Embryonic facial prominence (tissue), 1 donor: ENCODE results near the gene HSD17B3.
"Not testable (repeated sequence)": the region's sequence is repeated elsewhere in the genome, so short reads cannot be mapped to it uniquely, and the experiment has no call there.

Experiments used
- DNase-seq: peaks from one replicate; pipeline ENCODE4 v3.0.0-alpha.2; 2016; ENCODE audit errors: extremely low spot score

Gene HSD17B3

DNA sequence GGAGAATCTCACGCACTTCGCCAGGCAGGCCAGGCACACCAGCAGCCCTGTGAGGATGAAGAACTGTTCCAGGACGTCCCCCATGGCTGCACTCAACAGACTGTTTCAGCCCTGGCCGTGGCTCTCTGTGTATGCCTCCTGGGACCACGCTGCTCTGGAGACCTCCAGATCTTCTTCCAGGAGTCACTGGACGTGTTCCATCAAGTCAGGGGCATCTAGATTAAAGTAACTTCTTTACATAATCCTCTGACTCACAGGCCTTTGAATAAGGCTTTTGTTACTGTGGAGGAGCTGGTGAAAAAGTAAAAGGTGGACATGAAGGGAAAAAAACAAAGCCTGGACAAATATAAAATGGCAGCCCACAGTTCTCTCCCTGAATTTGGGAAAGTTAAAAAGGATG lies at the start of gene HSD17B3:
TSS of gene HSD17B3 (minus strand) at position 156 of the 400 bp plus-strand sequence. CDS start at position 84, 72 bp downstream.
- no peak for DNase-seq

DNA sequence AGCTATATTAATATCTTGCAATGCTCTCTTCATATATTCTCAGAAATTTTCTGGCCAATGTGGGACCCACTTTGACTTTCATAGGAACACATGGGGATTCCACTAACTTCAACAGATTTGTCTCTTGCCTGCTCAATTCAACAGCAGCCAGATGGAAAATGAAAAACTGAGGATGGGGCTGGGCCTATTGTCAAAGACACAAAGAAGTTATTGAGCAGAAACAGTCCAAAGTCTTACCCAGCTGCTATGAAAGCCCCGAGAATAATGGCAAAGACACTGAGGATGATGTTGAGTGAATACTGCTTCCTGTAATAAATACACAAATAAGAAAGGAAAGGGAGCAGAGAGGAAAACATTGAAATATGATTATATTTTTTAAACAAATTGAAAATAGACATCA lies 48.9 kb upstream of the HSD17B3 start:
- DNase-seq: no peak

DNA sequence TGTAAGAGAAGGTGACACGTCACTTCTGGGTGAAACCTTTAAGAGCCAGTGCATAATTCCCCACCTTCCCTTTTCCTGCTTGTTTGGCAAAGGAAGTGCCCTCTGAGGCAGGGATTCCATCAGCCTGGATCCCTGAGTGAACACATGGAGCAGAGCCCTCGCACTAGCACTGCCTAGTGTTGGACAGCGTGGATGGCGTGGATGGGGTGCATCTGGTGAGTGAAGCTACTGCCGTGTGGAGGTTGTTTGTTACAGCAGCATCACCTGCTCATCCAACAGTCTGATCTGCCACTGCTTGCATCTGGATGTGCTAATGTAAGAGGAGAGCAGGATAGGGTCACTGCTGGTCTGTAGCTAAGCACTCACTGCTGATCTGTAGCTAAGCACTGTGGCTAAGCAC lies 46.3 kb upstream of the HSD17B3 start:
- no peak for DNase-seq

DNA sequence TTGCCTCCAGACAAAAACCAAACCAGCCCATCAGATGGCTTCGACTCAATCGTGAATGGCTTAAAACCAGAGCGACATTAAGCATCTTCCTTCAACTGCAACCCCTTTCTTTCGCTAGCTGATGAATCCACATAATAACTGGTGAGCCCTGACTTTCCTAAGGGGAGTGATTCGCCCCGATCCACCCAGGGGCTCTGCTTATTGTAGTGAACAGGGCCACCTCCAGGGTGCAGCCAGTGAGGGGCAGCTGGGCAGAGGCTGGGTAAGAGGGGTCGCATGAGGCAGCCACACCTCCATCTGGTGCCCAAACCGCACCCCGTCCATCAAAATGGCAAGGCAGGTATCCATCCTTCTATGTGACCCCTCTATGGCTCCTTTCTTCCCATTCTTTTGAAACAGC lies 43.6 kb upstream of the HSD17B3 start:
- DNase-seq: no peak

DNA sequence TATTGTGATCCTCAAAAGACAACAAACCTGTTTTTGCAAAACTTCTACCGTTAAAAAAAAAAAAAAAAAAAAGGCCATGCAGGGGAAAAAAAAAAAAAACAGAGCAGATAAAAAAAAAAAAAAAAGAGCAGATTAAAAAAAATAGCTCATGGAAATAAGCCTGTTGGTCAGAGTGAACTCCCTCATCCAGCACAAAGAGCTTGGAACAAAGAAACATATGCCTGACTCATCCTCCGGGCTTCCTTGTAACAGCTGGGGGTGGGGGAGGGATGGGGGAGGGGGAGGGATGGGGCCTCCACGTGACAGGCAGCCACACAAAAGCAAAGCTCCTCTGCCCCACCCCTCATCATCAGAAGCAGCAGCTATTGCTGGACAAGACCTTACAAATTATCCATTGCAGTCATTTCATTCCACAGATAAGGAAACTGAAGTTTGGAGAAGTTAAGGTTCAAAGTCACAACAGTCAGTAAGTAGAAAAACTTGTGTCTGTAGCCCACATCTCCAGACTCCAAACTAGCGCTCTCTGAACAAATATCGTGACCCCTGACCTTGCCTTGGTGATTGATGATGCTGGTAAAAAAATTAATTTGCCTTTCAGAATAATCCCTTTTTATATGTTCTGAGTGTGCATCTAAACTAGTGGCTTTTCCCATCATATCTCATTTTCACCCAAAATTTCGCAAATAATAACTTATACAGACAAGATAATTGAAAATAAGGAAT lies 42.6 kb upstream of the HSD17B3 start:
- no peak for DNase-seq

DNA sequence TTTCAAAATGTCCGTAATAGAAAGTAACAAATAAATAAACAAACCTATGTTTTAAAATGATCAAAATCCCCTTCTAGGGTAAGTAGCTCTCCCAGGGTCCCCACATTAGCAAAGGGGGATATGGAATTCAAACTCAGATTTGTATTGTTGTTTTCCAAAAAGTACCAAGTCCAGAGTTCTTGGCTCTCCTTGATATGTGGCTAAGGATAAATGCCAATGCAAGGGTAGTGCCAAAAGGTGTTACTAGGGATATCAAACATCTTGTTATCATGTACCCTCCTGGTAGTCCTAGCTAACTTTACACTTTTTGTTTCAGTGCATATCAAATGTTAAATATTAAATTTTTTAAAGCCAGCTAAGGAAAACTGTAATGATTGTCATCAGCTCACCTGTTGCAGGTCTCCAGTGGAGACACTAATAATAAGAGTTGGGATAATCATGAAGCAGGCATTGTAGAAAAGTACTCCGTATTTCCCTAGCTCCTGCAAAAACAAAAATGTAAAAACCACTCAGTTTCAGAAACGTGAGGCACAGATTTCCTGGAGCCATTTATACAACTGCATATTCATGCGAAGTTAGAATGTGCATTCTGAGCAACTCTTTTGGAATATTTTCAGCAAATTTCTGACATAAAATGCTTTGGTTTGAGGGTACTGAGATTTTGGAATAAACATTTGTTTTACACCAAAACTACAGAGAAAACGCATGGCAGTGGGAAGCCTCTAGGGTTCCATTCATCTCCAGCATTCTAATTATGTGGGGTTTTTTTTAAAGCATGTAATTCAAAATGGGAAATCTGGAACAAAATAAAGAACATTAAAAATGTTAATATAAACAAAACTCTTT lies 41.8 kb upstream of the HSD17B3 start:
- no peak for DNase-seq

DNA sequence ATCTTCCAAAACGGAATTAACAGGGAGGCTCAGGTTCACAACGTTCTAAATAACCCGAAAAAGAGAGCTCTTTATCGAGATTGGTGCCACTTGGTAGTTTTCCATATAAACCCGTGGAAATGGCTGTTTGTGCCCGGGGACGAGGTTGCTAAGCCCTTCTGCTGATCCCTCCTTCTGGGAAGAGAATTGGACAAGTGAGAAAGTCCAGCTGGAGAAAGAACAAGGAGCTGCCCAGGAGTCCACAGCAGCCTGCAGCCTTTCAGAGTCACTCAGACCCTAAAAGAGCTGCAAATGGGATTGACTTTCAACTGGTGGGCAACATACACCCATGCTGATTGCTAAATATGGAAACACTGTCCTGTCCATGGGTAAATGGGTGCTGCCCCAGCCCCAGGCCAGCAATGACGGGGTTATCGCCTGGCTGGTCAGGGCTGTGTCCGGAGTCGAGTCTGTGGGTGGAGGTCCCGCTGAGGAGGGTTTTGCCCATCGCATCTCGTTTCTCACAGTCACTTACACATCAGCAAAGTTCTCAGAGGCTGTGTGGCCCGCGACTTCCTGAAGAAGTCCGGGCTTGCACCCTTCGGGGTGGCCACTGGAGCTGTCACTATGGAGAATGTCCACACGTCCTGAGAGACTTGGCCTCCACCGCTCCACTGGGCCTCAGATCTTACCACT lies 40.7 kb upstream of the HSD17B3 start:
- DNase-seq: no peak

DNA sequence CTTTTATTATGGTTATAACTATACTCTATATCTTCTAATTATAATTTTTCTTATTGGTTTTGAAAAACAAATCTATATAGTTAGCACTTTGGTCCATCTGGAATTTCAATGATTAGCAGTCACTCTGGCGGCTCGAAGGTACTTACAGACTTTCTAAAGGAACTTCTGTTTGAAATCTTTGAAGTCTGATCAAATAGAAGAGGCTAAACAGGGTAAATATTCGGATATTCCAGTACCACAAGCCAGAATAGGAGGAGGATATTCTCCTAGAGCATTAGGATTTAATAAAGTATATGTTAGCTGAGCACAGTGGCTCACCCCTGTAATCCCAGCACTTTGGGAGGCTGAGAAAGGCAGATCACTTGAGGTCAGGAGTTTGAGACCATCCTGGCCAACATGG lies 38.7 kb upstream of the HSD17B3 start:
- DNase-seq: no peak

DNA sequence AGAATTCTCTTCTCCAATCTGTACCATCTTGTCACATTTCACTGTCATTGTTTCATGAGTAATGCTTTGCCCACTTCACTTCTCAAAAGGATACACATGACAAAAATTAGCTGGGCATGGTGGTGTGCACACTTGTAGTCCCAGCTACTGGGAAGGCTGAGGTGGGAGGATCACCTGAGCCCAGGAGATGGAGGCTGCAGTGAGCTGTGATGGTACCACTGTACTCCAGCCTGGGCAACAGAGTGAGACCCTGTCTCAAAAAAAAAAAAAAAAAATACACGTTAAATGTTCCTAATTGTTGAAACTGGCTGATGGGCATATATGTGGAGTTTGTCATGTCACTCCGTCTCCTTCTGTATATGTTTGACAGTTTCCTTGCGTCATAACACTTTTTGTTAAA lies 36.3 kb upstream of the HSD17B3 start:
- DNase-seq: no peak

DNA sequence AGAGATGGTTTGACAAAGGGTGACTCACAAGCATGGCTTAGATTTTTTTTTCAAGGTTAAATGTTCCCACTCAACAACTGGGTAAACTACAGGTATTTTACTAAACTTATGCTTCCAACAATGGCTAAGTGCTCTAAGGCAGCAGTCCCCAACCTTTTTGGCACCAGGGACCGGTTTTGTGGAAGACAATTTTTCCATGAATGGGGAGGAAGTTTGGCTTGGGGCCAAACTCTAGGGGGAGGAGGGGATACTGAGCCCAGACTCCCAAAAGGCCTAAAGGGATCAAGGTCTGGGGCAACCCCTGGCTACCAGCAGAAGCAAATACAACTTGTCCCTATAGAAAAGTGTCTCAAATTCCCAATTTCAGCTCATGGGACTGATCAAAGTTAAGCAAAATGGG lies 32.0 kb upstream of the HSD17B3 start:
- DNase-seq: no peak

DNA sequence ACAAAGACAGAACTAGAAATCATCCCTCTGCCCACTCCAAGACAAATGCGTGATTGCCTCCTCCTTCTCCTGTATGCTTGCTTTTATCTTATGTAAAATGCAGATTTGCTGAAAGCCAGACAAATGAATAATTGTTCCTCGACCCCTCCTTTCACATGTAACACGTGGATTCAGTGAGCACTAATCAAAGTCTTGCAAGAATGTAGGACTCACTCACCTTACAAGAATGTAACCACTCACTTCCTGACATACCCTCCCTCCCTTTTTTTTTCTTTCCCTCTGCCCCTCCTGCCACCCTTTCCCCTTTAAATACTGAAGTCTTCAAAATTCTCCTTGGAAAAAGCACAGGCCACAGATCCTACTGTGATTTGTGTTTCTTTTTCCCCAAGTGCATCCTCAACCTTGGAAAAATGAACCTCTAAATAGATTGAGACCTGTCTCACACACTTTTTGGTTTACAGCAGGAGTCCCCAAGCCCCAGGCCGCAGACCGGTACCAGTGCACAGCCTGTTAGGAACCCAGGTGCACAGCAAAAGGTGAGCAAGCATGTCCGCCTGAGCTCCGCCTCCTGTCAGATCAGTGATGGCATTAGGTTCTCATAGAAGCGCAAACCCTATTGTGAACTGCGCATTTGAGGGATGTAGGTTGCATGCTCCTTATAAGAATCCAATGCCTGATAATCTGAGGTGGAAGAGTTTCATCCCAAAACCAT lies 29.4 kb upstream of the HSD17B3 start:
- no peak for DNase-seq

DNA sequence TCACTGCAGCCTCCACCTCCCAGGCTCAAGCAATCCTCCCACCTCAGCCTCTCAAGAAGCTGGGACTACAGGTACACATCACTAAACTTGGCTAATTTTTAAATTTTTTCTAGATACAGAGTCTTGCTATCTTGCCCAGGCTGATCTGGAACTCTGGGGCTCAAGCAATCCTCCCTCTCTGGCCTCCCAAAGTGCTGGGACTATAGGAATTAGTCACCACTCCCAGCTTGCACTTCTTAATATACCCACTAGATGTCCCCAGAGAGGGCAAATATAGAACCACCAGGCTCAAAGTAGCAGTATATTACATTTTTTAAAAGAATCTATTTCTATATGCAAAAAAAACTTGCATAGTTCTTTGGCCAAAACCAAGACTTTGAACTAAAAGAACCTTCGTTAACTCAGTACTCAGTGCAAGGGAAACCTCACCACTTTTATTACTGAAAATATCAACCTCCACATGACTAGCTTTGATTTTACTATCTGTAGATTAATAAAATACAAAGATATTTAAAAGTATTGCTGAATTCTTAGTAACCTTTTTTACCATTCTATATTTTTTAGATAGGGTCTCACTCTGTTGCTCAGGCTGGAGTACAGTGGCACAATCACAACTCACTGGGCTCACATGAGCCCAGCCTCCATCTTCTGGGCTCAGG lies 25.8 kb upstream of the HSD17B3 start:
- DNase-seq: peak; percentile 28

DNA sequence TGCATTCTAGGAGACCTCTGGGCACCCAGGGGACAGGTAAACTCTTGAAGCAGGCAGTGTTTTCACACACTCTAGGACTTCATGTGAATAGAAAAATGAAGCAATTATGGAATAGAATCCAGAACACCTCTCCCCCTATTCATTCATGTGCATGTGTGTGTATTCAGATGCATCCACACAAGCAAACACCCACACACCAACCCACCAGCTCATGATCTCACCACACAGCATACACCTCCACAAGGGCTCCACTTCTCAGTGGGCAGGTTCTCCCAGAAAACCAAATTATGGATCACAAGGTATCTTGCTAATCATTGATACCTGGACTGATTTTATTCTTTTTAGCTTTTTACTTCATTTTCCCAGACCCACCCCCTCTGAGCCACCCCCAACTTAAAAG lies 21.2 kb upstream of the HSD17B3 start:
- DNase-seq: no peak

DNA sequence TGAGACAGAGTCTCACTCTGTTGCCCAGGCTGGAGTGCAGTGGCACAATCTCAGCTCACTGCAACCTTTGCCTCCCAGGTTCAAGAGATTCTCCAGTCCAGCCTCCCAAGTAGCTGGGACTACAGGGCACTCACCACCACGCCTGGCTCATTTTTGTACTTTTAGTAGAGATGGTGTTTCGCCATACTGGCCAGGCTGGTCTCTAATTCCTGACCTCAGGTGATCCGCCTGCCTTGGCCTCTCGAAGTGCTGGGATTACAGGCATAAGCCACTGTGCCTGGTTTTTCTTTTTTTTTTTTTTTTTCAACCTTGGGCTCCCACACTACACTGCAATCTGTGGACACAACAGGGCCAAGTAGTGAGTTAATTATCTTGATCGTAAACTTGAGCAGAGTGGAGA lies 20.8 kb upstream of the HSD17B3 start:
- DNase-seq: not testable (repeated sequence)

DNA sequence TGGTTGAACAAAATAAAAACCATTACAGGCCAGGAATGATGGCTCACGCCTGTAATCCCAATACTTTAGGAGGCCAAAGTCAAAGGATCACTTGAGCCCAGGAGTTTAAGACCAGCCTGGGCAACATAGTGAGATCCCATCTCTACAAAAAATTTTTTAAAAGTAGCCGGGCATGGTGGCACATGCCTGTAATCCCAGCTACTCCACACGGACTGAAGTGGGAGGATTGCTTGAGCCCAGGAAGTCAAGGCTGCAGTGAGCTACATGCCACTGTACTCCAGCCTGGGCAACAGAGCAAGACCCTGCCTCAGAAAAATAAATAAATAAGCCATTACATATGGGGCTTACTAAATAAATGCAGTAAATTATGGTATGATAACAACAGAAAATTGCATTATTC lies 20.2 kb upstream of the HSD17B3 start:
- DNase-seq: not testable (repeated sequence)

DNA sequence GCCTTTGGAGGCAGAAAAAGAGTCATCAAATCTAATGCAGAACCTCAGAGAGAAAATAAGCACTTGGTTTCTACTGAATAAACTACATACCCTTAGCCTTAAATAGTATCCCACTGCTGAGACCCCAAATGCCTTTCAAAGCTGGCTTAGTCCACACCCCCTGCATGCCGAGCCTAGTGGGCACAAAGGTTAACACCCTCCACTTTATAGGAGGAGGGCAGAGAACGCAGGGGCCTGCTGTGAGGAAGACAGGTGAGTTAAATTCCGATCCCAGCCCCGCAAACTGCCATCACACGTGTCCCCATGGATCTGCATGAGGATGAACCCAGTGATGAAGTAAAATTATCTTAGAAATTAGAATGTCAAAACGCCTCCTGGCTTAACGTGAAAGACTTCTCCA lies 19.5 kb upstream of the HSD17B3 start:
- DNase-seq: no peak

DNA sequence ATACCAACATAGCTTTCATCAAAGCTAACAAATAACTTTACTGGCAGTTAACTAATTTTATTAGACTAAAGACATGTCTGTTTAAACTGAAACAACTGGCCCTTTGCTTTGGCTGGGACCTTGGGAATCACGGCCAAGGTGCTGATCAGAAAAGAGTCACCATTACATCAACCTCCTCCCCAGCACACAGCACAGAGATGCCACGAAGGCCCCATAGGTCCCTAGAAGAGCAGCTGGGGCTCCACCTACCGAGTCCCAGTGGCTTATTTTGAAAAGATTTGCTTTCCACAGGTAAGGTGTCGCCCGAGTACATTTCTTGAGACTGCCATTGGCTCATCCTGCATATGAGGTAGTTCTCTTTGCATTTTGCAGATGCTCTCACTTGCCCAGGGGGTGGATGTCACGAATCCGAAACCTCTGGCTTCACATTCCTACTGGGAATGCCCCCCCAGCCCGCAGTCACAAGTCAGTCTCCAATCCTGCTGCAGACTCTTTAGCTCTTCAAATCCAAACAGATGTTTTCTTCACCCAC lies 18.8 kb upstream of the HSD17B3 start:
- no peak for DNase-seq

DNA sequence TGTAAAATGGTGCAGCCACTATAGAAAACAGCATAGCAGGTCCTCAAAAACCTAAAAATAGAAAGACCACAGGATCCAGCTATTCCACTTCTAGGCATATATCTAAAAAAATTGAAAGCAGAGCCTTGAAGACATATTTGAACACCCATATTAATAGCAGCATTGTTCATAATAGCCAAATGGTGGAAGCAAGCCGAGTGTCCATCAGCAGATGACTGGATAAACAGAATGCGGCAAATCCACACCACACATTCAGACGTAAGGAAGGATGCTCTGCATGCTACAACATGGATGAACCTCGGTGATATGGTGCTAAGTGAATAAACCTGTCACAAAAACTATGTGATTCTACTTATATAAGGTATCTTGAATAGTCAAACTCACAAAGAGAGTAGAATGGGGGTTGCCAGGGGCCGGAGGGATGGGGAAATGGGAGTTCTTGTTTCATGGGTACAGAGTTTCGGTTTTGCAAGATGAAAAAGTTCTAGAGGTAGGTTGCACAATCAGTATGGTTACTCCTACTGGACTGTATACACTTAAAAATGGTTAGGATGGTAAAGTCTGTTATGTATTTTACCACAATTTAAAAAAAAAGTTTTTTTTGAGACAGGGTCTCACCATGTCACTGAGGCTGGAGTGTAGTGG lies 17.1 kb upstream of the HSD17B3 start:
- DNase-seq: no peak

DNA sequence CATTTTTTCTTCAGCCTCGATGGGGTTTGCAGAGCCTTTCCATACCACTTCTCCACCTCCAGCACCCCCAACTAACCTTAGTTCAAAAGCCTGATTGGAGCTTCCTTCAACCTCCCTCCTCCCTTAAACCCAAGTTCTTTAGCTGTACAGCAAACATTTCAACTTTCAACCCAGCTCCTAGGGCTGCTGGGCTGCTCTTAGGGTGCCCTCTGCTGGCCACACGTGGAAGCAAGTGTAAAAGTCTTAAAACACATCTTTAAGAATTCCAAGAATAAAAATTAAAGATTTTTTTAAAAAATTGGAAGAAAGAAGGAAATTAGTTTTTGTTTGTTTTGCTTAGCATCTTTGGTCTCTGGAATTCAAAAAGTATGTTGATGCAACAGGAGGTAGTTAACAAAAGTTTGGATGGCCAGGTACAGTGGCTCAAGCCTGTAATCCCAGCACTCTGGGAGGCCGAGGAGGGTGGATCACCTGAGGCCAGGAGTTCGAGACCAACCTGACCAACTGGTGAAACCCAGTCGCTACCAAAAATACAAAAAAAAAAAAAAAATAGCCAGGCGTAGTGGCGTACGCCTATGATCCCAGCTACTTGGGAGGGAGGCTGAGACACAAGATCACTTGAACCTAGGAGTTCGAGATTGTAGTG lies 15.5 kb upstream of the HSD17B3 start:
- DNase-seq: peak; percentile 38

DNA sequence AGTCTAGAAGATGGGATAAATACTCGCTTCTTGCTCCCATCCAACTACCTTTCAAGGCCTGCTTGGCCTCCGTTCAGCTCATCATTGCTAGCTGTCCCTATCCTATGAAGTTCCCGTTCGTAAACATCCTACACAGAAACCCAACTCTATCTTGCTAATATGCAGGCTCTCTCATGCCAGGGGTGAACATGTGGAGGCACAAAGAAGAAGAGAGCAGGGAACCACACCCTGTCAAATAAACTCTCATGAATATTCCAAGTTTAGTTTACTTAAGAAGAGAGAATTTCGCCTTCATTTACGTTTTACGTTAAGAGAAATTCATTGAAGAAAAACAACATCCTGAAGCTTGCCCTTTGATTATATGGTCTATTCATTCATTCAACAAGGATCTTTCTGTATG lies 7.9 kb upstream of the HSD17B3 start:
- no peak for DNase-seq
